Skeletal muscle tissue (tissue), 4 donors: ENCODE data around the gene ILK. TPM values are rescaled to one million over a fixed set of nuclear protein-coding genes. Genes with fewer than 3 reads are reported as not detected.

Experiments used
- H3K27ac ChIP-seq: one replicate; pipeline ENCODE4 v1.7.0; 2013; ENCODE audit warnings: mild to moderate bottlenecking, low read depth, low read length, inconsistent platforms
- H3K27me3 ChIP-seq, 3 donors: one replicate each; pipeline ENCODE4 v1.7.0; 2013; ENCODE audit warnings: low read length in 3 of 3; ENCODE audit not compliant: control insufficient read depth in 3 of 3, insufficient read depth in 3 of 3
- H3K36me3 ChIP-seq, 3 donors: one replicate each; pipeline ENCODE4 v1.7.0; 2013; ENCODE audit warnings: low read length in 3 of 3; ENCODE audit not compliant: control insufficient read depth in 3 of 3, insufficient read depth in 3 of 3
- H3K4me1 ChIP-seq, 3 donors: one replicate each; pipeline ENCODE4 v1.7.0; 2013; ENCODE audit warnings: low read length in 3 of 3, mild to moderate bottlenecking in 3 of 3; ENCODE audit not compliant: control insufficient read depth in 3 of 3, insufficient read depth in 3 of 3
- H3K4me3 ChIP-seq, 3 donors: one replicate each; pipeline ENCODE4 v1.7.0; 2013; ENCODE audit warnings: low read length in 3 of 3
- H3K9ac ChIP-seq, 3 donors: one replicate each; pipeline ENCODE4 v1.7.0; 2013; ENCODE audit warnings: low read length in 3 of 3, mild to moderate bottlenecking in 3 of 3, moderate library complexity in 2 of 3, low read depth in 1 of 3
- H3K9me3 ChIP-seq, 3 donors: one replicate each; pipeline ENCODE4 v1.7.0; 2013; ENCODE audit warnings: low read length in 3 of 3; ENCODE audit not compliant: control insufficient read depth in 3 of 3
- total RNA-seq: library from RNA; depleted of rRNA; stranded (reverse); fragments of >200 nt; gene quantifications from one replicate; pipeline ENCODE4 v1.2.3, GENCODE V29; 2014
- donor health status: Osteomylitis.

The ILK gene
- total RNA-seq, 1 donor from 2014 or later: 106 TPM

GRCh38 chr11:6627762-6628241 lies 24.2 kb downstream of the ILK start:
- Histone ChIP-seq H3K27ac (no peak overlapping the region), H3K4me1 (peaks cover 0 to 7% (median 2%) of the 10 kb centered on the region in 3 donors), H3K9ac (no peak overlapping the region), H3K4me3 (no peak overlapping the region), H3K36me3 (peaks cover 15 to 36% (median 26%) of the 10 kb centered on the region in 3 donors), H3K9me3 (no peaks in the 10 kb centered on the region), H3K27me3 (no peaks in the 10 kb centered on the region)

GRCh38 chr11:6628526-6628925 lies 25.0 kb downstream of the ILK start:
- no peak overlapping the region for H3K9ac ChIP-seq
- H3K4me1 ChIP-seq: peaks cover 0 to 7% (median 2%) of the 10 kb centered on the region in 3 donors
- H3K36me3 ChIP-seq: peaks cover 15 to 37% (median 26%) of the 10 kb centered on the region in 3 donors
- H3K9me3 ChIP-seq: no peaks in the 10 kb centered on the region
- H3K27ac ChIP-seq: no peak overlapping the region
- no peak overlapping the region for H3K4me3 ChIP-seq
- H3K27me3 ChIP-seq: no peaks in the 10 kb centered on the region

- Histone ChIP-seq H3K36me3 (peaks cover 15 to 41% (median 23%) of the 10 kb centered on the region in 3 donors), H3K4me3 (no peak overlapping the region), H3K27ac (no peak overlapping the region), H3K9me3 (no peaks in the 10 kb centered on the region), H3K9ac (no peak overlapping the region), H3K4me1 (peaks cover 1 to 7% (median 2%) of the 10 kb centered on the region in 3 donors), H3K27me3 (no peaks in the 10 kb centered on the region)
These were observed 26.0 kb downstream of the ILK start for GRCh38 chr11:6629573-6629891.

- H3K36me3 ChIP-seq: peaks cover 13 to 41% (median 23%) of the 10 kb centered on the region in 3 donors
These were observed 26.5 kb downstream of the ILK start for GRCh38 chr11:6629892-6630631.

GRCh38 chr11:6630632-6631291 lies 27.2 kb downstream of the ILK start:
- peaks cover 12 to 37% (median 17%) of the 10 kb centered on the region in 3 donors for H3K36me3 ChIP-seq

More at GRCh38 chr11:6629892-6630631, 26.5 kb downstream of the ILK start:
- Histone ChIP-seq H3K27ac (no peak overlapping the region), H3K27me3 (no peaks in the 10 kb centered on the region), H3K9me3 (no peaks in the 10 kb centered on the region), H3K4me1 (peaks cover 3 to 8% (median 6%) of the 10 kb centered on the region in 3 donors), H3K9ac (no peak overlapping the region), H3K4me3 (no peak overlapping the region)

GRCh38 chr11:6631361-6631890 lies 27.9 kb downstream of the ILK start:
- Histone ChIP-seq H3K36me3 (peaks cover 7 to 32% (median 17%) of the 10 kb centered on the region in 3 donors), H3K9me3 (no peaks in the 10 kb centered on the region), H3K4me1 (peaks cover 14 to 20% (median 18%) of the 10 kb centered on the region in 3 donors), H3K27me3 (no peaks in the 10 kb centered on the region), H3K27ac (no peak overlapping the region), H3K4me3 (no peak overlapping the region), H3K9ac (no peak overlapping the region)

More at GRCh38 chr11:6630632-6631291, 27.2 kb downstream of the ILK start:
- H3K4me3 ChIP-seq: no peak overlapping the region
- no peak overlapping the region for H3K27ac ChIP-seq
- no peaks in the 10 kb centered on the region for H3K9me3 ChIP-seq
- H3K9ac ChIP-seq: no peak overlapping the region
- no peaks in the 10 kb centered on the region for H3K27me3 ChIP-seq
- peaks cover 10 to 15% (median 11%) of the 10 kb centered on the region in 3 donors for H3K4me1 ChIP-seq

GRCh38 chr11:6632116-6633073 lies 28.8 kb downstream of the ILK start:
- no peaks in the 10 kb centered on the region for H3K27me3 ChIP-seq
- H3K4me3 ChIP-seq: no peak overlapping the region
- H3K9me3 ChIP-seq: no peaks in the 10 kb centered on the region
- no peak overlapping the region for H3K27ac ChIP-seq
- no peak overlapping the region for H3K9ac ChIP-seq
- peaks cover 18 to 27% (median 25%) of the 10 kb centered on the region in 3 donors for H3K4me1 ChIP-seq
- peaks cover 0 to 23% (median 15%) of the 10 kb centered on the region in 3 donors for H3K36me3 ChIP-seq

GRCh38 chr11:6633422-6634408 lies 30.1 kb downstream of the ILK start:
- H3K27me3 ChIP-seq: no peaks in the 10 kb centered on the region
- H3K9me3 ChIP-seq: no peaks in the 10 kb centered on the region

More at GRCh38 chr11:6633422-6634408, 30.1 kb downstream of the ILK start:
- no peak overlapping the region for H3K27ac ChIP-seq
- H3K36me3 ChIP-seq: peaks cover 0 to 17% (median 15%) of the 10 kb centered on the region in 3 donors
- H3K9ac ChIP-seq: no peak overlapping the region
- H3K4me3 ChIP-seq: no peak overlapping the region
- peaks cover 29 to 40% (median 29%) of the 10 kb centered on the region in 3 donors for H3K4me1 ChIP-seq
